GM10847 (cell line): ENCODE measurements around the gene SLC25A33.

Experiments
- POLR2A ChIP-seq: IDR thresholded peaks from 2 replicates; pipeline ENCODE4 v1.6.1; 2011; ENCODE audit not compliant: insufficient read length; ENCODE audit errors: extremely low read depth

The SLC25A33 gene

DNA sequence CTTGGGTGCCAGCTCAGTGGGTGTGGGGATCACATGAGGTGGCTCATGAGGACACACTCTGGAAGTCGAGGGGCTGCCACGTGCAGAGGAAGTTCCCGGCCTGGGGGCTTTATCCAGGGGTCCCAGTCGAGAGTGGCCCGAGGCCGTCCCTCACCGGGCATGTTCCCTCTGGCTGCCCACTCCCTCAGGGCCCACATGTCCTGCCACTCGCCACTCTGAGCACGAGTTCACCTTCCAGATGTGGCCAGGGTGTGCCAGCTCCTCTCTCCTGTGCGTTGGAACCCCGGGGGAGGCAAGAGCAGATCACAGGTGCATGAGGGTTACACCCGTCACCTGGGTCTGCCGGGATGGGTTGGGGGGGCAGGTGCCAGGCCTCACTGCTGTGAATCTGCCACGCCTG is 64.0 kb downstream of the SLC25A33 start:
- TF ChIP-seq POLR2A: no peak

- TF ChIP-seq POLR2A: no peak
These were observed 64.8 kb downstream of the SLC25A33 start for GRCh38 chr1:9603766-9604753.

- no peak for TF ChIP-seq POLR2A
These were observed 65.6 kb downstream of the SLC25A33 start for GRCh38 chr1:9604836-9605235.

- no peak for TF ChIP-seq POLR2A
These were observed 66.7 kb downstream of the SLC25A33 start for GRCh38 chr1:9605946-9606455.

DNA sequence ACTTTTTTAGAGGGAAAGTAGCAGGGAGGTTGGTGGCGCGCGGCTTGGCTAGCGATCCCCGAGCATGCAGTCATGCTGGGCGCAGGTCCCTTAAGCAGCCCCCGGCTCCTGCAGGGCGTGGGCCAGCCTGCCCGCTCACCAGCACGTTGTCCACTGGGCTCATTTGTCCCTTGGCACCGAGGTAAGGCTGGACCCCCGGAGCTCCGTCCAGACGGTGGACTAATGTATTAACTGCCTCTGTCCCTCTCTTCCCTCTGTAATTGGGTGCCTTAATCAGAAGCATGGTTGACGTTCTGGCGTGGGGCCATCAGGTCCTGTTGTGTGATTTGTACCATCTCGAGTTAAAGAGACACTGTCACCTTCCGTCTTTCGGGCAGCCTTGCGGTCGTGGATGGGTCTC is 67.2 kb downstream of the SLC25A33 start:
- no peak for TF ChIP-seq POLR2A

DNA sequence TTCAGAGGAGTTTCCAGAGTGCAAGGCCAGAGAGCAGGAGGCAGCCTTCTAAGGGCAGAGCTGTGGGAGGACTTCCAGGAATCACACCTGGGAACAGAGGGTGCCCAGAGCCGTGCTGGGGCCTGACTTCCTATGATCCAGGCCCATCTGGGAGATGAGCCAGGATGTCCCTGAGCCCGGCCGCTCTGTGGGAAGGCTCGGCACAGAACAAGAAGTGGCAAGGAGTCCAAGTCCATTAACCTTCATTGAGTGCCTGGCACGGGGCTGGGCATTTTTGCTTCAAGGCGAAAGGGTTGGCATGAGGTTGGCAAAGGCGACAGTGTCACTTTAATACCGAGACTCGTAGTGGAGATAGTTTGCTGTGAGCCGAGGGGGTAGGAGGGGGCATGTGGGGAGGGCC is 67.7 kb downstream of the SLC25A33 start:
- no peak for TF ChIP-seq POLR2A

DNA sequence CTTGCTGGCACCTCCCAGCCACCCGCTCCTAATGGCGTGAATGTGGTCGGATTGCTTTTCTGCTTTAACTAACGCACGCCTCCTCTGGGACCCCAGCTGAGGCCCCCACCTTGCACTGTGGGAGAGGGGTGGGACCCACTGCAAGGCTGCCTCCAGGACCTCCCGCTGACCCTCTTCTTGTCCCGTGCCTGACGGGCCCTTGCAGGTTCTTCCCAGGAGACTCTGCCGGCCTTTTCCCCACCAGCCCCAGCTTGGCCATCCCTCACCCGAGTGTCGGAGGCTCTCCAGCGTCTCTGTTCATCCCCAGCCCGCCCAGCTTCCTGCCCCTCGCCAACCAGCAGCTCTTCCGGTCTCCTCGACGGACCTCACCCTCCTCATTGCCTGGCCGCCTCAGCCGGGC is 68.1 kb downstream of the SLC25A33 start:
- TF ChIP-seq POLR2A: no peak

- TF ChIP-seq POLR2A: no peak
These were observed 70.7 kb downstream of the SLC25A33 start for GRCh38 chr1:9609998-9610397.

- no peak for TF ChIP-seq POLR2A
These were observed 71.3 kb downstream of the SLC25A33 start for GRCh38 chr1:9610548-9610947.

DNA sequence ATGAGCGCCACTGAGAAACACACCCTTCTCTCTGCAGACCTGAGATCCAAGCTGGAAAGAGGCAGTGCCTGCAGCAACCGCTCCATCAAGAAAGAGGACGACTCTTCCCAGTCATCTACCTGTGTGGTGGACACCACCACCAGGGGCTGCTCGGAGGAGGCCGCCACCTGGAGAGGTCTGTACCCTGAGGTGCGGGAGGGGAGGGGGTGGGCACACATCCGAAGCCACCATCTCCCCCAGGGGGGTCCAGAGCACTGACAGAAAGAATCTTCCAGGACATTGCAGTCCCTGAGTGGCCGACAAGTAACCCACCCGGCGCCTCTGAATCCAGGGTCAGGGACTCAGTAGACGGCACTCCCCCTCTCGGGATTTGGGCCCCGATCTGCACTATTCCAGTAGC is 72.5 kb downstream of the SLC25A33 start:
- no peak for TF ChIP-seq POLR2A

GRCh38 chr1:9612162-9612845 is 73.0 kb downstream of the SLC25A33 start:
- TF ChIP-seq POLR2A: no peak

GRCh38 chr1:9612871-9613624 is 73.8 kb downstream of the SLC25A33 start:
- TF ChIP-seq POLR2A: no peak

GRCh38 chr1:9613625-9614299 is 74.5 kb downstream of the SLC25A33 start:
- TF ChIP-seq POLR2A: no peak

DNA sequence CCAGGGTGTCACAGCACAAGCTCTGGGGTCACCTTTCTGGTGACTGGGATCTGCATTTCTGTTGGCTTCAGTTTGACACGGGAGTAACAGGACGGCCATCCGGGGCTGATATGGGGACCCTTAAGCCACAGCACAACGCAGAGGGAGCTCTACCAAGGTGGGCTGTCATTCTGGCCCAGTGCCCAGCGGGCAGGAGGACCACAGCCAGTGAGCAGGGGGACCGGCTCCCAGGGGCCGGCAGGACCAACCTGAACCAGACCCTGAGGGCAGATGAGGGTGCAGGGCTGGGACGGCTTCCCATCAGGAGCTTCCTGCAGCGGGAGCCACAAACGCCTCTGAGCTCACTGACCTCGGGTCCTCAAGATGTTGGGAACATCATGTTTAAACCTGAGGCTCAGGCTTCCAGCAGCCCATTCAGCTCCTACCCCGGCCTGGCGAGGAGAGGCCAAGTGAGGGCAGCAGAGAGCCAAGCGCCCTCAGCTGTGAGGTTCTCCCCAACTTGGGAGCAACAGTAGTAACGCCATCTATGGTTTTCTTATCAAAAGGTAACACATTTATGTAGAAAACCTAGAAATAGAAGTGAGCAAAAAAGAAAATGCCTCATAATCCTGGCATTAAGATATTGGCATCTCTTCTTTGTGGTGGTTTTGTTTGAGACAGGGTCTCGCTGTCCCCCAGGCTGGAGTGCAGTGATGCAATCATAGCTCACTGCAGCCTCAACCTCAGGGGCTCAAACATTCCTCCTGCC is 76.2 kb downstream of the SLC25A33 start:
- no peak for TF ChIP-seq POLR2A
